Inflammatory macrophage treated with lipopolysaccharide for 4 hours (primary cell): ENCODE measurements around the gene FCRL5.

Experiments used
- DNase-seq: peaks from one replicate; pipeline ENCODE4 v3.0.0-alpha.2; 2020

The FCRL5 gene

DNA sequence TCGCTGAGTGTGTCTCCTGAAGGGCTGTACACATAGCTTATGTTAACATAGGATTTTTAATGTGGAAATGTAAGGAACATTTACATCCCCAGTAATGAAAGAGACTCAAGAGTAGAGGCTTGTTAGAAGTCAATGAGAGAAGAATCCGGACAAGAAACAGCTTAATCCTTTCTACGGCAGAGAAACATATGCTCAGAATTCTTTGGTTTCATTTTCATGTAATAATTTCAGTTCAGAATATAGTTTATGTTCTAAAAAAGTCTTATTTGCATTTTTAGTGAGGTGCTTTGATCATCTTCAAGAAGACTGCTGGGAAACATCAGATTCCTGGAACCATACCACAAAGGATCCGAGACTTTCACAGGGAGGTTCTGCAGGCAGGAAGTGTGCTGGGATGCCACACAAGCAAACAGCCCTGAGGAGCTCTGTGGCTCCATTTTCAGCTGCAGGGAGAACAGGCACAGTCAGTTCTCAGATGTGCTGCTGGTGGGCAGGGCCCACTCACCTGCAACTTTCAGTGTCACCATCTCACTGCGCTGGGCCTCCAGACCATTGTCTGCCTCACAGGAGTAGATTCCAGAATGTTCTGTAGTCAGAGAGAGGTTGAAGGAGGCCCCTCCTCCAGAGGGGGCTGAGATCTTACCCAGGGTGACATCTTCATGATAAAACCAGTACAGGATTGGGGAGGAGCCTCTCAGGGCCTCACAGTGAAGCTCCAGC, 28.4 kb downstream of the FCRL5 start:
- no peak for DNase-seq

DNA sequence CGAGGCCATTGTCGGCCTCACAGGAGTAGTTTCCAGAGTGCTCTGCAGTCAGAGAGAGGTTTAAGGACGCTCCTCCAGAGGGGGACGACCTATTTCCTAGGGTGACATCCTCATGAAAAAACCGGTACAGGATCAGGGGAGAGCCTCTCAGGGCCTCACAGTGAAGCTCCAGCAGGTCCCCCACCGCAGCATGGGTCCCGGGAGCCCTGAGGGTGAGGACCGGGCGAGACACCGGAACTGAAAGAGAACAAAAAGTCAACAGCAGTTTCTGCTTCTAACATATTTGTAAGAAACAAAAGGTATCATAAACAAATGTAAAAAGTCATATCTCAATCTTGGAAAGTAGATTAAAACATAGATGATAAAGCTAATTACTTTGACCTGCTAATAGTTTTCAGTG, 31.3 kb downstream of the FCRL5 start:
- no peak for DNase-seq

DNA sequence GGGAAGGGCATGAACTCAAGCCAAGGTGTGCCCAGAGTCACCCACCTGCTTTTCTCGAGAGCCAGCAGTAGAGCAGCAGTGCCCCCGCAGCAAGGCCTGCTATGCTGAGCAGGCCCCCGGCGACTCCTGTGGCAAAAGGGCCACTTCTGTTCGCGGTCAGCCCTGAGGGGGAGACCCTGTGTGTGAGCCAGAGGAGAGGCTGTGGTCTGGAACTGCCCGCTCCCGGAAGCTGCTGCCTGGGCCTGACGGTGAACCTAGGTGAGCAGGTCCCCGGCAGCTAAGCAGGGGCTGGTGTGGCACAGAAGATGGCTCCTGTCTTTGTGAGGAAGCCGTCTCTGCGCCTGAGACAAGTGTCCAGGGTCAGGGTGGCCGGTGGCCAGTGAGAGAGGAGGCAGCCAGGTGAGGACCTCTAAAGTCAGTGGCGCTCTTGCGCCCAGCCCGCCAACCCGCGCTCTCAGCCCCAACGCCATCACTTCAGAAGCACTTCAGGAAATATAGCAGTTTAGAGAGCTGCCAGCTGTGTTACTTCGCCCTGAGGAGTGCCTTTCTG, 31.9 kb downstream of the FCRL5 start:
- DNase-seq, result no peak

DNA sequence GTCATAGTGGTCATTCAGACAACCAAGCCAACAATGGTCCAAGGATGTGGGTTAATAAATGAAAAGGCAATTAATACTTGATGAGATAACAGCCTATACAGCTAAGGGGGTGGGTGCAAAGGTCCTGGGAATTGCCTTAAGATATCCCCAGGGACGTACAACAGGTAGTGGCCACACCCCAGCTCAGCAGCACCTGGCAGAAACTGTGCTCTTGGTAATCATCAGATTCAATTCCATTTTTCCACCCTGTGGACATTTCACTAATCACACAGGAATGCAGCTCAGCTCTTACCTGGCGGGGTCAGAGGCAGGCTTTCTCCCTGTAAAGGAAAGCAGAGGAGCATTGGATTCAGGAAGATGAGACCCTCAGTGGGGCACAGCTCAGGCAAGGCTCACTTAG, 32.9 kb downstream of the FCRL5 start:
- no peak for DNase-seq

DNA sequence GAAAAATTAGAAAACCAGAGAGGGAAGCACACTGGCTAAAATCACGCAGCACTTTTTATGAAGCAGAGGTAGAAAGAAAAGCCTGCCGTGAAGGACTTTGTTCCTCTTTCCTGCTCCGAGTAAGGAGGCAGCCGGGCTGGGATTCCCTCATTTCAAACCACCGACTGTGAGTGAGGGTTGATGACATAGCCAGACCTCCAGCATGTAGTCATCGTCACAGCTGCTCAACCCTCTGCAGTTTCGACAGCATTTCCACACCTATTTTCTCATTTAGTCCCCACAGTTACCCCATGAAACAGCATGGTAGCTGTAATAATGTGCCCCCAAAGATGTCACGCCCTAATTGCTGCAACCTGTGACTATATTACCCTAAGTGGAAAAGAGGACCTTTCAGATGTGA, 35.3 kb downstream of the FCRL5 start:
- DNase-seq, result peak; percentile 69

DNA sequence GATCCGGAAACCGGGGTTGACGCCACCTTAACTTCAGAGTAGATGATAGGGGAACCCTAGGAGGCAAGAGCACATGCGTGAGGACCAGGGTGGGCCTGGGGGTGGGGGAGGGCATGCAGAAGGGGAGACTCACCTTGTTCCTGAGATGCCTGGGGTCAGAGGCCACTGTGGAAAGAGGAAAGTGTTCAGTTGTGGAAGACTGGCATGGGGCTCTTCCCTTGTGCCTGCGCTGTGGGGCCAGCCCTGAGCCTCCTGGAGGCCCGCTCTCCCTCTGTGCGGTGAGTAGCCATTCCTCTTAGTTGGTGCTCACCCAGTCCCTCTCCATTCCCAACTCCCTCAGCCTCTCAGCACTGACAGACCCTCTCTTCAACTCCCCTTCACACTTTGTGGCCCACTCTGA, 36.6 kb downstream of the FCRL5 start:
- DNase-seq, result no peak

DNA sequence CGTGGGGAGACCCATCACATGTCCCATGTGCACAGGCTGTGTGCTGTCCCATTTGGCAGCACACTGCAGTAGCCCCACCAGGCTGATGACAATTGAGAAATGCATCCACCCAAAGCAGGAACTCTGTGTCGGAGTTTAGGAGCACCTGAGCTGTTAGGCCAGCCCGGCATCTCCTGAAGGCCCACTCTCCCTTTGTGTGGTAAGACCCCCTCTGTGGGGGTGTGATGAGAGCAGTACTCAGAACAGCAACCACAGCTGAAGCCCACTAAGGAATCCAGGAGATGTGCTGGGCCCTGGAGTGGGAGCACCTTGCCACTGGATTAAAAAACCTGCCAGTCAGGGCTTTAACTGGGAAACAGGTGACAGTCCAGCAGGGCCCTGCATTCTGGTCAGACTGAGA, 37.2 kb downstream of the FCRL5 start:
- no peak for DNase-seq

DNA sequence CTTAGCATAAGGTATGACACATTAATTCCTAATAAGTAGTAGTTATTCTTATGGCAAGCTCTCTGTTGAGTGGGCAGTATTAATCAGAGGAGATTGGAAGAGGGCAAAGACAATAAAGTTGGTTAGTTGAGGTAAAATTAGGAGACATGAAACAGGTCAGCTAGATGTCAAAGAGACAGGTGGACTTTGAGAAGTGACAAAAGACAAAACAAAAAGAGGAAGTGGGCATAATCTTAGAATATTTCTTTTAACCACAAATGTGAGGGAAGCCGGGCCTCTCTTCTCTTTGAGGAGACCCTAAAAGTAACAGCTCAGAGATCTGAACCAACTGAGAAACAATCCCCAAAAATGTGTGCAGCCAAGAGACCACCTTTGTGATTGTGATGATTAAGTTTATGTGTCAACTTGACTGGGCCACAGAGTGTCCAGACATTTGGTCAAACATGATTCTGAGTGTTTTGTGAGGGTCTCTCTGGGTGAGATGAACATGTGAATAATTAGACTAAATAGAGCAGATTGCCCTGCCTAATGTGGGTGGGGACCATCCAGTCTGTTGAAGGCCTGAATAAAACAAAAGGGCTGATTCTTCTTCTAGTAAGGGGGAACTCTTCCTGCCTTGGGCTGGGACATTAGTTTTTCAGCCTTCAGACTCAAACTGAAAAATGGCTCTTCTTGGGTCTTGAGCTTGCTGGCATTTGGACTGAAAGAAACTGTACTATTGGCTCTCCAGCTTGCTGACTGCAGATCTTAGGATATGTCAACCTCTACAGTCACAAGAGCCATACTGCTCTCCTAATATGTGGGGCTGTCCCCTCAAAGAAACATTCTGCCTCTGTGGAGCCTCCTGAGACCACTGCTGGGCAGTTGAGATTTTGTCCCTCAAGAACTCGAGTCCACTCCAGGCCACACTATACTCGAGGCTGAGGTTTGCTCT, 40.0 kb downstream of the FCRL5 start:
- DNase-seq, result no peak

DNA sequence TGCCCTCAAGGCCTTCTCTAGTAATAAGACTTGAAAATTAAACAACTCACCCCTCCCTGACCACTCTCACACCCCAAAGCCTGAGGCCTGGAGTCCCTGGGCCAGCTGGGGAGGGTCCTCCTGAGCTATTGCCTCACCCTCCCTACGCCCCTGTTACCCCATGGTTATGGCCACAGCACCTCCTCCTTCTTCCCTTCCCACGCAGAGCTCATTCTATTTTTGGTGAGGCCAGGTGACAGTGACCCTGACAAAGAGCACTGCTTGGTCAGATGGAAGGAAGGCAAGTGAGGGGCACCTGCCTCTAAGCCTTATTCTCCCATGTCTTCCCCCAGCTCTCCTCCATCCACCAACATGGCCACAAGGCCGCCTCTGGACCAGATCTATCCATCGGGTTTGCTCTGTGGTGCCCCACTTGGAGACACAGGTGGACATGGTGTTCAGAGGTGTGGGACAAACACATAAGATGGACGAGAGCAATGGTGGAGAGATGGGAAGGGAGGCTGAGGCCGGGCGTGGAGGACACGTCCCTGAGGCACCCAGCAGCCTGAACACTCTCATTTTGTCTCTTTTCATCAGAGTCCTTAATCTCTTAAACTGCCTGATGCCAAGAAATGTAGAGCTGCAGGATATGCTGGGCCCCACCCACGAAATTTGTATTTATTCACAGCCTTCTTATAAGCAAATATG, 42.6 kb downstream of the FCRL5 start:
- no peak for DNase-seq

DNA sequence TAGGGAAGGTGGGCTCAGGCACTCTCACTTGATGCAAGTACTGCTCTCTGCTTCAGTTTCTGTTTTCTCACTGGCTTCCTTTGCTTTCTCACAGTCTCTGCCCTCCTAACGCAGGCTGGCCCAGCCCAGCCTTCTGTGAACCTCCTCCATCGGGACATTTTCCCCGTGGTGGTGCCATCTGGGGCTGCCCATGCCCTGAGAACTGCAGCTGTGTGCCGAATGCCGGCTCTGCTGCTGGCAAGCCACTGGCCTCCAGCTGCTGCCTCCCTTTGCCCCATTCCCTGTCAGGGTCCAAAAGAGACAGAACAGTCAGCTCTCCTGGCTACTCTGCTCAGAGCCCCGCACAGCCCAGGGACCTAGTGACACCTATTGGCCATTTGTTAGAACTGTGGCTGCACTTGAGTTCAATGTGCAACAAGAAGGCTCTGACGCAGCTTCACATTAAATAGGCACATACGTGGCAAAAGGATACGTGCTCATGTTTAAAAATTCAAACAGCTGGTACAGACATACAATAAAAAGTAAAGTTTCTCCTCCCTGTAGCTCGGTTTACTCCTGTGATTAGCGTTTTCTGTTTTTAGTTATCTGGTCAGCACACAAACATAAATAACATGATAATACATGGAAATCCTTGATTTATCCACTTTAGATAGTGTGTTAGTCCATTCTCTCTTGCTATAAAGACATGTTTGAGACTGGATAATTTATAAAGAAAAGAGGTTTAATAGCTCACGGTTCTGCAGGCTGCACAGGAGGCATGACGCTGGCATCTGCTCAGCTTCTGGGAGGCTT, 46.6 kb downstream of the FCRL5 start:
- DNase-seq, result peak; percentile 63

DNA sequence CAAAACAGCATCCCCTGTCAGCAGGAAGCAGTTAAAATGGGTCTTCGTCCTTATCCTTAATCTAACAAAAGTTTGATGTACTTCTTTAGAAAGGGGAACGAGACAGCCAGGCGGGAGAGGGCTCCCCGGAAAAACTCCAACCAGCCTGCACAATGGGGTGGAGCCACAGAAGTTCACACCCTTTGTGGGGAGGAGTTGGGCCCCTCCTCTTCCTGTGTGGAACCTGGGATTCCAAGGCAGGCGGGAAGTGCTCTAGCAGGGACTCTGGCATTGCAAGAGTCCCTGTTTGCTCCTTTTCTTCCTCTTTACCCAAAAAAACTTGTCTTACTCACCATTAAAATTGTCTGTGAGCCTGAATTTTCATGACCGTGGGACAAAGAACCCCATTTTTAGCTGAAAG, 47.7 kb downstream of the FCRL5 start:
- DNase-seq, result no peak

DNA sequence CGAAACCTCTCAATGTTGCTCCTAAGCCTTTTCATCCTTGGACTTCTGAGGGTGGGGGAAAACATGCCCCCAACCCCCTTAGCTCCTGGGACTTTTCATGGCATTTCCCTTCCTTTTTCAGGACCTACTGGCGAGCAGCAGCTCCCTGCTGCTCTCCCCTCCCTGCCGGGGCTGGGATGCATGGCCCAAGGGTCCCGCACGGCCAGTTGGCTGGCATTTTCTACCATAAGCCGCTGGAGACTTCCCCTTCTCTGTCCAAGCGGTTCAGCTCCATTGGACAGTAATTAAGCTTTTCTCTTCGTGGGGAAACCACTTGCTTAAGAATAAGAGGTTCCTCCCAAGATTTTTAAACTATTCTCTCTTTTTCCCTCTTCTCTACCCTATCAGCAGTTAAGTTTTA, 52.8 kb downstream of the FCRL5 start:
- DNase-seq, result no peak

DNA sequence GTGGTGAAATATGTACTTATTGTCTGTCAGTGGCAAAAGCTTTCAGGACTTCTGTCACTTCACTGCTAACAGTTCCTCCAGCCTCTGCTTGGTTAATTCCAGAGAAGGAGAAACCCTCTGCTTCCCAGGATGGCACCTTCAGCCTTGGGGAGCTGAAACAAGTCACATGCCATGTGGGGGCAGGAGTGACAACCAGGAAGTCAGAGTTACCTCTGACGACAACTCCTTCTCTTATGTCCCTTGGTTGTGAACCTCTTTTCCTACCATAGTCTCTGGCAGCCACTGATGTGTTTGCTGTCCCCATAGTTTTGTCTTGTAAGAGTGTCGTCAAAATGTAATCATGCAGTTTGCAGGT, 53.6 kb downstream of the FCRL5 start:
- DNase-seq, result peak; percentile 17

DNA sequence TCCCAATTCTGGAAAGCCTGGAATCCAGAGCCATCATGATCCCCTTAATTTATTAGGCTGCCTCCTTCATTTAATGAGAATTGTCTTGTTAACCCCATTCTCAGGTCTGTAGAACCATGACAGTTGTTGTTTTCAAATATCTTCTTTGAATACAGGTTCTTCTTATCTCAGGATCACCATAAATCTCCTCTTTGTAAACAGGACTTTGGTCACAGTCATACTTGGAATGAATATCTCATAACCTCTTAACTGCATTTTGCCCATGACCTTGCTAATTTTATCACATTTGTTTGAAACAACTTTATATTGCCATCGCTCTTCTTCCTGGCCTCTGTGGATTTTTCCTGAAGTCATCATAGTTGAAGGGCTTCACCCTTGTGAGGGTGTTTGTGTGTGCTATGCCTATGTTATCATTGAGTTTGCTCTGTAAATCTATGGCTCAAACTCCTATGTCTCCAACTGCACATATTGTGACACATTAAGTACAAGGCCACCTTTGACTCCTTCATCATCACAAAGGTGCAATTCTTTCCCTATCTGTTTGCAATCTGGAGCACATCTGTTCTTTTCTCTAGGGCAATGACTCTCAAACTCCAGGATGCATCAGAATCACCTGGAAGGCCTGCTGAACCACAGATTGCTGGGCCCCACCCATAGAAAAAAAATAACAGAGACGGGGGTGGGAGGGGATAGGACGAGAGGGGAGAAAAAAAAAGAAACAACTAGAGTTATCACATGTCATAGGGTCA, 54.2 kb downstream of the FCRL5 start:
- no peak for DNase-seq

DNA sequence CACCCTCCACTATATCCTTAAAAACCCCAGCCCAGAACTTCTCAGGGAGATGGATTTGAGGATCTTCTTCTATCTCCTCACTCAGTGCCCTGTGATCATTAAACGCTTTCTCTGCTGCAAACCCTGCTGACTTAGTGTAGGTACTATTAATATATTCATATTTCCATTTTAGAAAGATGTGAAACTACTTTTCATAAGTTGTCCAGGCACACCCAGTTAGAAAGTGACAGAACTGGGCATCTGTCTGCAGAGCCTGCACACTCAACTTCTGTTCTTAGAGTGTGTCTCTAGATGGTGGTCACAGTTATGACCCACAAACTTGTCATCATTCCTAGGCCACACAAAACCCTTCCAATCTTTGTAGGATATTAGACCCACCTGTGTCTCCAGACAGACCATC, 55.0 kb downstream of the FCRL5 start:
- DNase-seq, result no peak

DNA sequence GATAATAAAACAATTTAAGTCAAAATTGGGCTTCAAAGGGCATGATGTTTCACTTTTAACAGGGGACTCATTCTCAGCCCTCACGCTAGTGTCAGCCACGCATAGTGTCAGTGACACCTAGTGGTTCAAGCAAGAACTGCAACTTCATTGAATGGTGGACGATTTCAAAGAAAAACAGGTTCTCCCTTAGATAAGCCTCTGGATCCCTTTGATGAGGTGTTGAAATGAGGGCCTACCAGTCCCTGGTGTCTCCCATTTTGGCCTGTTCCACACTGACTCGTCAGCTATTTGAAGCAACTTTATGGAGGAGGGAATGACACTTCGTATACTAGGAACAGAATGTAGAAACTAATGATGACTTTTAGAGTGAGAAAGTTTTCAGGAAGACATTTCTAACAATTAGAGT, 56.2 kb downstream of the FCRL5 start:
- DNase-seq, result peak; percentile 48

DNA sequence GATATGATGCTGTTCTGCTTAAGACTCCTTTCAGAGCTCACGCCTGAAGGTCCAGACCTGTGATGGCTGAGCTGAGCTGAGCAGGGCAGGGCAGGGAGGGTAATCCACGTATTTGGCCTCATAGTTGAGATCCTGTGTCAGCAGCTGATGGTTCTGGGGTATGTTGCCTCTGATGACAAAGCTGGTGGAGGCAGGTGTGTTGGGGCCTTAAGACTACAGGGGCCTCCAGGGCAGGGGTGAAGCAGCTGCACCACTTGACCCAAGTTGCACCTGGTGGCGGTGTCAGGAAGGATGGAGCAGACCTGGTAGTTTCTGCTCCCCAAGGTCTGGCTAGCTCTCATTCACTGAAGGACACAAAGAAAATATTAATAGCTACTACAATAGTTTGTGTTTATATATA, 57.0 kb downstream of the FCRL5 start:
- DNase-seq, result no peak

DNA sequence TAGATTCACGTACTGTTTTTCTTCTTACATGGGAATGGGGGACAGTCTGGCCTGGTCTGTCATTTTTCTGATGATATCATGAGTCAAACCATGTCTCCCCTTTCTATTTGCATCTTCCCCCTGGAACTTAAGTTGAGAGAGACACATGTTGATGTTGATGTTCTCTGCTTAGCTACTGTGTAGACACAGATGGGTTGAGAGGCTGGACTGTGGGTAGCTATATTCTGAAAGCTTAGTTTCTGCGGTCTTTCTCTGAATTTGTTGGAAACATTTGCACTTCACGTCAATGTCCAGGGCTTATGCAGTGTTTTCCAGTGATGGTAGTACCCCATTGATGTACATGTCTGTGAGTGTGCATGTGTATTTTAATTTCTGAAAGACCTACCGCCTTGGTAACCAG, 58.2 kb downstream of the FCRL5 start:
- no peak for DNase-seq

DNA sequence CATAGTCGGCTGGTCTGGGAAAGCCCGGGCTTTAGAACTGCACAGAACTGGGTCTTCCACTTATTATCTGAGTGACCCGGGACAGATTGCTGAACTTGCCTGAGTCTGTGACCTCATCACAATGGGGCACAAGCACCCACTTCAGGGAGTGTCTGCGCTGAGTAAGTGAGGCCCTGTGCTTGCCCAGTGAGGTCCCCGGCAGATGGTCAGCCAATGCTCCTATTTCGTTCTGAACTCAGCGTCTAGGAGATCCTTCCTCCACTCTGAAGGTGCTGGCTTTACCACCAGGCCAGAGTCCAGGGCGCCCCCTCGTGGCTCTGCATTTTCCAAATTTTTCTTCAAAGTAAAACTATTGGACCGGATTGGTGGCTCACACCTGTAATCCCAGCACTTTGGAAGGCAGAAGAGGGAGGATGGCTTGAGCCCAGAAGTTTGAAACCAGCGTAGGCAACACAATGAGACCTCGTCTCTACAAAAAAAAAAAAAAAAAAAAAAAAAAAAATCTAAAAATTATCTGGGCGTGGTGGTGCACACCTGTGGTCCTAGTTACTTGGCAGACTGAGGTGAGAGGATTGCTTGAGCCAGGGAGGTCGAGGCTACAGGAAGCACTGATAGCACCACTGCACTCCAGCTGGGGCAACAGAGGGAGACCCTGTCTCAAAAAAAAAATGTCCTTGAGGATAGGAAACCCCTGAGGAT, 61.7 kb downstream of the FCRL5 start:
- DNase-seq, result peak; percentile 72

DNA sequence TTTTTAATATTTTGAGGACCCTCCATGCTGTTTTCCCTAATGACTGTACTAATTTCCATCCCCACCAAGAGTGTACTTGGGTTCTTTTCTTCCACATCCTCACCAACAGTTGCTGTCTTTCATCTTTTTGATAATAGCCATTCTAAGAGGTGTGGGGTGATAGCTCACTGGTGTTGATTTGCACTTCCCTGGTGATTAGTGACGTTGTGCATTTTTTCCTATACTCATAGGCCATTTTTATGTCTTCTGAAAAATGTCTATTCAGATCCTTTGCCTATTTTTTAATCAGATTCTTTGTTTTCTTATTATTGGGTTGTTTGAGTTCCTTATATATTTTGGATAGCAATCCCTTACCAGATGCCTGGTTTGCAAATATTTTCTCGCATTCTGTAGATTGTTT, 64.2 kb downstream of the FCRL5 start:
- DNase-seq, result no peak

DNA sequence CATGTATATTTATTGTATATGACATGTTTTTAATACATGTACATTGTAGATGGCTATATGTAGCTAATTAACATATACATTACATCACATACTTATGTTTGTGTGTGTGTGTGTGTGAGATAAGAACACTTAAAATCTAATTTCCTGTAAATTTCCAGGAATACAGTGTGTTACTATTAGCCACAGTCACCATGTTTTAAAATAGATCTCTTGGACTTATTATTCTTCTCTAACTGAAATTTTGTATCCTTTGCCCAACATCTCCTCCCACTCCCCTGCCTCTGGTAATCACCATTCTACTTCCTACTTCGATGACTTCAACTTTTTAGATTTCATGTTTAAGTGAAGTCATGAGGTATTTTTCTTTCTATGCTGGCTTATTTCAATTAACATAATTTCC, 64.8 kb downstream of the FCRL5 start:
- peak; percentile 75 for DNase-seq
